HepG2 (cell line): ENCODE measurements around the gene INPP5E. TPM values are rescaled to one million over a fixed set of nuclear protein-coding genes. Genes with fewer than 3 reads are reported as not detected.

Source experiments
- FIP1L1 ChIP-seq: fragments of 200-400 bp; formaldehyde crosslinking; IDR thresholded peaks from 2 replicates; pipeline ENCODE4 v1.6.1; 2018; ENCODE audit warnings: low read depth, mild to moderate bottlenecking, low read length, moderate library complexity, borderline replicate concordance; ENCODE audit not compliant: insufficient read depth
- IKZF1 ChIP-seq: fragments of 450-650 bp; IDR thresholded peaks from 2 replicates; pipeline ENCODE4 v1.7.1; 2016
- ISL2 ChIP-seq: sonication (generic); formaldehyde crosslinking; IDR thresholded peaks from 2 replicates; pipeline ENCODE4 v1.5.0; 2020; ENCODE audit warnings: missing genetic modification reagents
- KDM4B ChIP-seq: sonication (generic); formaldehyde crosslinking; IDR thresholded peaks from 2 replicates; pipeline ENCODE4 v1.4.0; 2020; ENCODE audit warnings: missing genetic modification reagents
- NRL ChIP-seq: sonication (generic); formaldehyde crosslinking; IDR thresholded peaks from 2 replicates; pipeline ENCODE4 v1.5.0; 2020; ENCODE audit warnings: missing genetic modification reagents, mild to moderate bottlenecking, moderate library complexity, borderline replicate concordance
- ONECUT2 ChIP-seq: sonication (generic); formaldehyde crosslinking; IDR thresholded peaks from 2 replicates; pipeline ENCODE4 v1.4.0; 2020; ENCODE audit warnings: missing genetic modification reagents
- PITX1 ChIP-seq: sonication (generic); formaldehyde crosslinking; IDR thresholded peaks from 2 replicates; pipeline ENCODE4 v1.5.1; 2020; ENCODE audit warnings: mild to moderate bottlenecking, missing genetic modification reagents
- POGZ ChIP-seq: sonication (generic); formaldehyde crosslinking; IDR thresholded peaks from 2 replicates; pipeline ENCODE4 v1.4.0; 2020; ENCODE audit warnings: mild to moderate bottlenecking, missing genetic modification reagents
- PRPF4 ChIP-seq: fragments of 200-400 bp; formaldehyde crosslinking; IDR thresholded peaks from 2 replicates; pipeline ENCODE4 v1.6.1; 2016; ENCODE audit warnings: low read length, low read depth; ENCODE audit not compliant: poor library complexity, severe bottlenecking
- RNF2 ChIP-seq: fragments of 450-650 bp; conservative IDR thresholded peaks from 2 replicates; pipeline ENCODE4 v1.6.1; 2016; ENCODE audit warnings: low read depth
- TFE3 ChIP-seq: IDR thresholded peaks from 2 replicates; pipeline ENCODE4 v1.6.1; 2016
- YY1 ChIP-seq: IDR thresholded peaks from 2 replicates; pipeline ENCODE4 v1.6.1; 2011; ENCODE audit warnings: low read length, low read depth, moderate library complexity, mild to moderate bottlenecking; ENCODE audit not compliant: insufficient read depth, insufficient replicate concordance
- ZNF124 ChIP-seq: sonication (generic); formaldehyde crosslinking; IDR thresholded peaks from 2 replicates; pipeline ENCODE4 v1.4.0; 2020; ENCODE audit warnings: missing genetic modification reagents
- ZNF225 ChIP-seq: sonication (generic); formaldehyde crosslinking; IDR thresholded peaks from 2 replicates; pipeline ENCODE4 v1.4.0; 2020; ENCODE audit warnings: mild to moderate bottlenecking, missing genetic modification reagents
- ZNF260 ChIP-seq: sonication (generic); formaldehyde crosslinking; IDR thresholded peaks from 2 replicates; pipeline ENCODE4 v1.4.0; 2020; ENCODE audit warnings: missing genetic modification reagents, low read depth, mild to moderate bottlenecking, borderline replicate concordance
- ZNF33B ChIP-seq: sonication (generic); formaldehyde crosslinking; IDR thresholded peaks from 2 replicates; pipeline ENCODE4 v1.5.1; 2020; ENCODE audit warnings: mild to moderate bottlenecking, missing genetic modification reagents
- ZNF569 ChIP-seq: sonication (generic); formaldehyde crosslinking; IDR thresholded peaks from 2 replicates; pipeline ENCODE4 v1.5.0; 2020; ENCODE audit warnings: mild to moderate bottlenecking, missing genetic modification reagents, moderate library complexity, borderline replicate concordance
- ZNF609 ChIP-seq: sonication (generic); formaldehyde crosslinking; IDR thresholded peaks from 2 replicates; pipeline ENCODE4 v1.4.0; 2020; ENCODE audit warnings: mild to moderate bottlenecking, missing genetic modification reagents, borderline replicate concordance
- ZNF670 ChIP-seq: sonication (generic); formaldehyde crosslinking; IDR thresholded peaks from 2 replicates; pipeline ENCODE4 v1.8.0; 2022; ENCODE audit warnings: mild to moderate bottlenecking, missing genetic modification reagents, borderline replicate concordance
- ZNF737 ChIP-seq: sonication (generic); formaldehyde crosslinking; IDR thresholded peaks from 2 replicates; pipeline ENCODE4 v1.5.0; 2020; ENCODE audit warnings: missing genetic modification reagents, mild to moderate bottlenecking, borderline replicate concordance
- polyA plus RNA-seq, 8 experiments: library from polyadenylated mRNA; depleted of rRNA in 3 of 8; stranded (reverse) in 7 of 8; unstranded in 1 of 8; fragments of >200 nt; fragmentation: Illumina TruSeq in 4 of 8; extraction: Trizol in 4 of 8; gene quantifications; 2 replicates each; pipeline versions ENCODE4 v1.2.1 to v1.2.3, GENCODE V29; 2011 to 2016; ENCODE audit warnings: low read depth in 4 of 8, missing spikeins in 1 of 8, mixed read lengths in 1 of 8; ENCODE audit not compliant: insufficient read depth in 1 of 8
- total RNA-seq, 5 experiments: library from RNA; depleted of rRNA; stranded (reverse); fragments of >200 nt; fragmentation: Illumina TruSeq; extraction: Trizol; gene quantifications; 2 replicates each; pipeline ENCODE4 v1.2.3, GENCODE V29; 2016; ENCODE audit warnings: low read depth in 1 of 5
- TF ChIP-seq, protein P1 (sequence below): sonication (generic); formaldehyde crosslinking; IDR thresholded peaks from 2 replicates; pipeline ENCODE4 v1.4.0; 2020; ENCODE audit warnings: mild to moderate bottlenecking, low read depth, missing genetic modification reagents
- TF ChIP-seq, protein P2 (sequence below): sonication (generic); formaldehyde crosslinking; conservative IDR thresholded peaks from 2 replicates; pipeline ENCODE4 v1.4.0; 2020; ENCODE audit warnings: missing genetic modification reagents

The INPP5E gene
- total and polyA plus RNA-seq, 2 of the 13 experiments (the other 11 are each of a cell fraction or from before 2014, with no cell fraction given): 5.5 TPM

- no peak for TF ChIP-seq ZNF33B (CRISPR knock-in tag)
- TF ChIP-seq PRPF4: no peak
- no peak for TF ChIP-seq ISL2
- TF ChIP-seq PITX1 (CRISPR knock-in tag): no peak; the same call in 1 of the 2 replicates
- no peak for TF ChIP-seq ZNF609 (CRISPR knock-in tag)
- no peak for TF ChIP-seq FIP1L1
- peak; percentile 96 for TF ChIP-seq YY1
- TF ChIP-seq ZNF737 (CRISPR knock-in tag): no peak
- TF ChIP-seq, protein P1, sequence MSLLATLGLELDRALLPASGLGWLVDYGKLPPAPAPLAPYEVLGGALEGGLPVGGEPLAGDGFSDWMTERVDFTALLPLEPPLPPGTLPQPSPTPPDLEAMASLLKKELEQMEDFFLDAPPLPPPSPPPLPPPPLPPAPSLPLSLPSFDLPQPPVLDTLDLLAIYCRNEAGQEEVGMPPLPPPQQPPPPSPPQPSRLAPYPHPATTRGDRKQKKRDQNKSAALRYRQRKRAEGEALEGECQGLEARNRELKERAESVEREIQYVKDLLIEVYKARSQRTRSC: no peak
- TF ChIP-seq, protein P2, sequence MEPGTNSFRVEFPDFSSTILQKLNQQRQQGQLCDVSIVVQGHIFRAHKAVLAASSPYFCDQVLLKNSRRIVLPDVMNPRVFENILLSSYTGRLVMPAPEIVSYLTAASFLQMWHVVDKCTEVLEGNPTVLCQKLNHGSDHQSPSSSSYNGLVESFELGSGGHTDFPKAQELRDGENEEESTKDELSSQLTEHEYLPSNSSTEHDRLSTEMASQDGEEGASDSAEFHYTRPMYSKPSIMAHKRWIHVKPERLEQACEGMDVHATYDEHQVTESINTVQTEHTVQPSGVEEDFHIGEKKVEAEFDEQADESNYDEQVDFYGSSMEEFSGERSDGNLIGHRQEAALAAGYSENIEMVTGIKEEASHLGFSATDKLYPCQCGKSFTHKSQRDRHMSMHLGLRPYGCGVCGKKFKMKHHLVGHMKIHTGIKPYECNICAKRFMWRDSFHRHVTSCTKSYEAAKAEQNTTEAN (CRISPR knock-in tag): no peak
- TF ChIP-seq ZNF225 (CRISPR knock-in tag): no peak
- TF ChIP-seq ZNF670 (CRISPR knock-in tag): no peak
- TF ChIP-seq IKZF1: no peak
- no peak for TF ChIP-seq RNF2
- no peak for TF ChIP-seq TFE3
- TF ChIP-seq KDM4B: no peak
- no peak for TF ChIP-seq ONECUT2 (CRISPR knock-in tag)
- TF ChIP-seq NRL: peak; percentile 65; the same call in 1 of the 2 replicates
- TF ChIP-seq ZNF569 (CRISPR knock-in tag): no peak
- no peak for TF ChIP-seq POGZ
- TF ChIP-seq ZNF124 (CRISPR knock-in tag): no peak
- no peak for TF ChIP-seq ZNF260 (CRISPR knock-in tag)
Measured at GRCh38 chr9:136482793-136483588, 43.3 kb upstream of the INPP5E start, which contains the start of gene SEC16A (continued).
